Testis (tissue), 3 donors: ENCODE results near the gene GRIA3. TPM values are rescaled to one million over a fixed set of nuclear protein-coding genes. Genes with fewer than 3 reads are reported as not detected.
A peak's percentile ranks its signal among the peaks of the same experiment; 100 is the strongest.

Experiments used
- DNase-seq: peaks from one replicate; pipeline ENCODE4 v3.0.0-alpha.2; 2019
- H3K27ac ChIP-seq, 2 donors: fragments of 200-600 bp; sonication (generic); one replicate each; pipeline ENCODE4 v1.5.1; 2019
- H3K27me3 ChIP-seq: fragments of 200-600 bp; sonication (generic); one replicate; pipeline ENCODE4 v1.5.1; 2019
- H3K36me3 ChIP-seq: fragments of 200-600 bp; sonication (generic); one replicate; pipeline ENCODE4 v1.5.1; 2017; ENCODE audit warnings: low read depth; ENCODE audit errors: missing control alignments
- H3K4me1 ChIP-seq: fragments of 200-600 bp; sonication (generic); one replicate; pipeline ENCODE4 v1.5.1; 2019
- H3K4me3 ChIP-seq, 2 donors: fragments of 200-600 bp; sonication (generic); one replicate each; pipeline ENCODE4 v1.5.1; 2017 to 2019
- H3K9me3 ChIP-seq: fragments of 200-600 bp; sonication (generic); one replicate; pipeline ENCODE4 v1.5.1; 2017
- POLR2A ChIP-seq: fragments of 450-650 bp; IDR thresholded peaks from one replicate; pipeline ENCODE4 v1.6.1; 2017; ENCODE audit warnings: antibody characterized with exemption, mild to moderate bottlenecking, moderate library complexity
- WGBS, 2 donors: methylation state at CpG; one replicate each; pipeline ENCODE4 v1.1.5; 2018; 5-methylcytosine and 5-hydroxymethylcytosine counted together
- intact Hi-C: fragments of 100-400 bp; cut with DNase I; formaldehyde crosslinking; loops from one replicate; pipeline ENCODE4 v1.15.1; 2023; ENCODE audit warnings: low total_unique reads
- polyA plus RNA-seq: library from polyadenylated mRNA; stranded (reverse); fragments of 350-450 nt; fragmentation: Illumina TruSeq; extraction: RNeasy Lipid Tissue Mini Kit (QIAGEN cat#74804); gene quantifications from one replicate; pipeline ENCODE4 v1.2.3, GENCODE V29; 2014; ENCODE audit warnings: low read depth, low replicate concordance; ENCODE audit not compliant: insufficient read depth
- total RNA-seq, 2 donors: library from RNA; depleted of rRNA; stranded (reverse); fragments of >200 nt; gene quantifications; one replicate each; pipeline ENCODE4 v1.2.3, GENCODE V29; 2016
- TF ChIP-seq, protein P1 (sequence below), 3 experiments: fragments of 450-650 bp in 2 of 3; fragments of 200-600 bp in 1 of 3; sonication (generic) in 1 of 3; IDR thresholded peaks; one replicate each; pipeline ENCODE4 v1.5.1; 2016 to 2019; ENCODE audit warnings: antibody characterized with exemption in 3 of 3, mild to moderate bottlenecking in 2 of 3, moderate library complexity in 1 of 3

The GRIA3 gene
- total and polyA plus RNA-seq, 3 donors from 2014 or later, result 1.2 to 2.4 (median 2.0) TPM

DNA sequence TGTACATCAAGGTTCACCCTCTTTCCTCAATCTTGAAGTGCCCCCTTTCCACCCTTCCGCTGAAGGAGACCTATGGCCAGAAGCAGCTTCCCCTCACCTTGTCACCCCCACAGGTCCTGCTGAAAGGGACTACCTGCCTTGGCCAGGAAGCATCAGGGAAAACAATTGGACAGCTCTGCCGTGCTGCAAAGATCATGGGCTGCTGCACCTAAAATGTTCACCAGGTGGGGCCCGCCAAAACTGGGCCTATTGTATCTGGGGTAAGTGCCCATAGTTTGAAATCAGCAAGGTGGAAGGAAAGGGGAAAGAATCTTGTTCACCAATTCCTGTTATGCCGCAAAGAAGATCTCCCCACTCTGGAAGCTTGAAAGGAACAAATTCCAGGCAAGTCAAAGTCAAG, 18.4 kb downstream of the GRIA3 start:
- H3K27ac ChIP-seq, result no peak overlapping the region

DNA sequence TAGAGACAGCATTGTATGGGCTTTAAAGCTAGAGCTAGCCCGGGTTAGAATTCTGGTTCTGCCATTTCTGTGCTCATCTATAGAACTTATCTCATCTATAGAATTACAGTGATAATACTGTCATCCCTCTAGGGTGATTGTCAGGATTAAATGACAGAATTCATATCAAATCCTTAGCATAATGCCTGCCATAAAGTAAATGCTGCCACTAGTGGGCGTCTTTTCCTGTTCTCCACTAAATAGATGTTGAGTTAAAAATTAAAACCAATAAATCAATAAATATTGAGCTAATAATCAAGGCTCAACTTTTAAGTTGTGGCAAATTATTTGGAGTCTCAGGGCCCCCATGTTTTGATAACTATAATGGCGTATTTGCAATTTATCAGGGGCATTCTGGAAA, 19.7 kb downstream of the GRIA3 start:
- H3K9me3 ChIP-seq, result no peaks in the 10 kb centered on the region
- intact Hi-C loops, result no loop called here
- H3K4me3 ChIP-seq, result no peak overlapping the region
- no peak overlapping the region for H3K27ac ChIP-seq
- no peaks in the 10 kb centered on the region for H3K27me3 ChIP-seq
- H3K36me3 ChIP-seq, result no peaks in the 10 kb centered on the region
- 97 to 98% methylated on average over 3 of the region's 3 CpGs for WGBS, 2 donors
- no peak for DNase-seq
- TF ChIP-seq, protein P1, sequence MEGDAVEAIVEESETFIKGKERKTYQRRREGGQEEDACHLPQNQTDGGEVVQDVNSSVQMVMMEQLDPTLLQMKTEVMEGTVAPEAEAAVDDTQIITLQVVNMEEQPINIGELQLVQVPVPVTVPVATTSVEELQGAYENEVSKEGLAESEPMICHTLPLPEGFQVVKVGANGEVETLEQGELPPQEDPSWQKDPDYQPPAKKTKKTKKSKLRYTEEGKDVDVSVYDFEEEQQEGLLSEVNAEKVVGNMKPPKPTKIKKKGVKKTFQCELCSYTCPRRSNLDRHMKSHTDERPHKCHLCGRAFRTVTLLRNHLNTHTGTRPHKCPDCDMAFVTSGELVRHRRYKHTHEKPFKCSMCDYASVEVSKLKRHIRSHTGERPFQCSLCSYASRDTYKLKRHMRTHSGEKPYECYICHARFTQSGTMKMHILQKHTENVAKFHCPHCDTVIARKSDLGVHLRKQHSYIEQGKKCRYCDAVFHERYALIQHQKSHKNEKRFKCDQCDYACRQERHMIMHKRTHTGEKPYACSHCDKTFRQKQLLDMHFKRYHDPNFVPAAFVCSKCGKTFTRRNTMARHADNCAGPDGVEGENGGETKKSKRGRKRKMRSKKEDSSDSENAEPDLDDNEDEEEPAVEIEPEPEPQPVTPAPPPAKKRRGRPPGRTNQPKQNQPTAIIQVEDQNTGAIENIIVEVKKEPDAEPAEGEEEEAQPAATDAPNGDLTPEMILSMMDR (IDR thresholded peaks at IDR 0.05), result no peak
- TF ChIP-seq POLR2A, result no peak
- H3K4me1 ChIP-seq, result no peaks in the 10 kb centered on the region

More for the DNA sequence above, 18.4 kb downstream of the GRIA3 start:
- Histone ChIP-seq H3K4me3 (no peak overlapping the region), H3K36me3 (no peaks in the 10 kb centered on the region), H3K9me3 (no peaks in the 10 kb centered on the region), H3K4me1 (no peaks in the 10 kb centered on the region), H3K27me3 (no peaks in the 10 kb centered on the region)
- TF ChIP-seq, protein P1 (IDR thresholded peaks at IDR 0.05), result no peak
- TF ChIP-seq POLR2A, result no peak
- intact Hi-C loops, result no loop called here
- DNase-seq, result no peak
- 96 to 100% methylated on average over 3 to 4 of the region's 4 CpGs for WGBS, 2 donors

DNA sequence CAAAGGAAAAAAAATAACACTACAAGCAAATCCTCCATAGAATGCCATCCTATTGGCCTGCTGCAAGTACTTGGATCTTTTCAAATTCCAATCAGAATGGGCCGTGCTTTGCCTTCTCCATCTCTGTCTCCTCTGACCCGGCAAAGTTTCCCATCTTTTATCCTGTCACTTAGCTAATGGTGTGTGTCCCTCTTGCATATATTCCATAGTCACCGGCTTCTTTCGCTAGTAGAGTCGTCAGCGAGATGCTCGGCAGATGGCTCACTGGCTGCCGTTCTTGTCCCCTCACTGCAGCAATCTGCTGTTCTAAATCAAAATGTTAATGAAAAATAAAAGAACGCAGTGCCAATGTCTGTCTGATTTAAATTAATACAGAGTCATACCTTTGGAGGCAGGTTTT, 22.1 kb downstream of the GRIA3 start:
- 83 to 90% methylated on average over 9 of the region's 9 CpGs for WGBS, 2 donors
- no peak overlapping the region for H3K4me3 ChIP-seq
- H3K9me3 ChIP-seq, result no peaks in the 10 kb centered on the region
- H3K27me3 ChIP-seq, result no peaks in the 10 kb centered on the region
- DNase-seq, result no peak
- H3K27ac ChIP-seq, result no peak overlapping the region
- intact Hi-C loops, result no loop called here
- H3K36me3 ChIP-seq, result no peaks in the 10 kb centered on the region
- H3K4me1 ChIP-seq, result no peaks in the 10 kb centered on the region
- TF ChIP-seq POLR2A, result no peak
- TF ChIP-seq, protein P1 (IDR thresholded peaks at IDR 0.05), result no peak

DNA sequence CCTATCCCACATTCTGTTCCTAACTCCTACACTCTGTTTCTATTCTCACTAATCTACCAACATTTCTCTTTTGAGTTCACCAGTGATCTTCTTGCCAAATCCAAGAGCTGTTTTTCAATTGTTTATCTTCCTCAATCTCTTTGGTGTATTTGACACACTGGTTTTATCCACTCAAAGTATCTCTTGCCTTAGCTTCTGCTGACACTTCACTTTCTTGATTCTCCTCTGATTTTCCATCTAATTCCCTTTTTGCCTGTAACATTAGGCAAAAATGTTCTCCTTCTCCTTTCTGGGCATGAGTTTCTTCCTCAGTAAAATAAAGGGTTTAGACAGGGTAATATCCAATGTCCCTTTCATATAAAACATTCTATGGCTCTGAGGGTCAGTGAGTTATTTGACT, 26.2 kb downstream of the GRIA3 start:
- H3K4me3 ChIP-seq, result no peak overlapping the region
- no peaks in the 10 kb centered on the region for H3K36me3 ChIP-seq
- TF ChIP-seq, protein P1 (IDR thresholded peaks at IDR 0.05), result no peak
- TF ChIP-seq POLR2A, result no peak
- no peaks in the 10 kb centered on the region for H3K27me3 ChIP-seq
- intact Hi-C loops, result no loop called here
- DNase-seq, result no peak
- no peaks in the 10 kb centered on the region for H3K9me3 ChIP-seq
- H3K27ac ChIP-seq, result no peak overlapping the region
- no peaks in the 10 kb centered on the region for H3K4me1 ChIP-seq

DNA sequence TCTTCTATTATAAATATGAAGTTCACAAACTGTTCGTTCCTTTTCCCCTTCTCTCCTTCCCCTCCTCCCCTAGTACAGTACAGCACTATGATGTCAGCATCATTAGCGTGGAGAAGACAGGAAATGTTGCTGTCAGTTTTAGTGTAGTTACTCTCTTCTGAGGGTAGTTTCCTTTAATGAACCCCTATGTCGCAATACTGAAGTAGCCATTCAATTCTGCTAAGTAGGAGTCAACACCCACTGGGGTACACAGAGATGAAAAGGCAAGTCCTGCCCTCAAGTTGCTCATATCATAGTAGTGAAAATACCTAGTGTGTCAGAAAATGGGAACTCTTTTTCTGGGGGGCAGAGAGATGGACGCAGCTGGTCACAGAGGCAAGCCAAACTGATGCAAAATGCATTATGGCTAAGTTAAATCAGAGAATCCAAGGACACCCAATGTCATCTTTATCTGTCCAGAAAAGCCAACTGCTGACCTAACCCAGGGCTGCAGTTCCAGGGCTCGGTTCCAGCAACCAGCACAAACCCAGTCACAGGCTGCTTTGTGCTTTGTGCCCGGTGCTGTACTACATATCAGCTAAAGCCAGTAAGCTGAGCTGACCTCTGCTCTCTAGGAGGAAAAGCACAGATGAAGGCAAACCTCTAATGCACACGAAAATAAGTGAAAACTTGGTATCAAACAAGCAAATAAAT, 31.5 kb downstream of the GRIA3 start:
- Histone ChIP-seq H3K4me3 (no peak overlapping the region), H3K4me1 (peaks cover 4% of the 10 kb centered on the region), H3K9me3 (no peaks in the 10 kb centered on the region), H3K36me3 (no peaks in the 10 kb centered on the region), H3K27me3 (no peaks in the 10 kb centered on the region), H3K27ac (no peak overlapping the region)
- intact Hi-C loops, result no loop called here
- peak; percentile 43 for DNase-seq
- 45 to 58% methylated on average over 5 to 7 of the region's 7 CpGs for WGBS, 2 donors
- TF ChIP-seq, protein P1 (IDR thresholded peaks at IDR 0.05), result no peak
- no peak for TF ChIP-seq POLR2A
